Astrocyte of the cerebellum (primary cell): ENCODE results near the gene DOHH.

Source experiments
- DNase-seq: peaks from one replicate; pipeline ENCODE4 v3.0.0-alpha.2; 2011; ENCODE audit warnings: low read depth
- H3K4me3 ChIP-seq: 2 replicates; pipeline ENCODE4 v1.5.1; 2011; ENCODE audit warnings: mild to moderate bottlenecking, low read depth, low read length, moderate library complexity
- in situ Hi-C: cut with HindIII; loops from 2 replicates; pipeline ENCODE4 v1.10.0; 2017; ENCODE audit warnings: low sequenced_read_pairs
- TF ChIP-seq, protein P1 (sequence below): IDR thresholded peaks from 2 replicates; pipeline ENCODE4 v1.5.1; 2012; ENCODE audit warnings: low read length, low read depth, moderate library complexity, mild to moderate bottlenecking; ENCODE audit errors: missing control alignments

DOHH gene

DNA sequence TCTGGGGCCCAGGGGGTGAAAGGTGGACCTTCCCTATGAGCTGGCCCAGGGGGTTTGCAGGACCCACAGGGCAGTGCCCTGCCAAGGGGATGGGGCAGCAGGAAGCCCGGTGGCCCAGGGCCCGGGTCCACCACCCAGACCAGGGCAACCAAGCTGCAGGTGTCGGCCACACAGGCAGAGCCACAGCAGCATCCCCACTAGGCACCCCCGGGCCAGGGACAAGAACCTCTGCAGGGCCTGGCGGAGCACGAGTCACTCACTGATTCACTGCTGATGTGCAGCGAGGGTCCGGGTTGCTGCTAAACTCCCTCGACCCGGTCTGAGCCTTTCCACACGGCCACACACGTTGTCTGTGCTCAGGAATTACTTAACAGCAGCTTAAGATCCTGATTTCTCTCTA is 14.5 kb upstream of the DOHH start:
- H3K4me3 ChIP-seq = no peak overlapping the region
- in situ Hi-C loops = no loop called here
- TF ChIP-seq, protein P1, sequence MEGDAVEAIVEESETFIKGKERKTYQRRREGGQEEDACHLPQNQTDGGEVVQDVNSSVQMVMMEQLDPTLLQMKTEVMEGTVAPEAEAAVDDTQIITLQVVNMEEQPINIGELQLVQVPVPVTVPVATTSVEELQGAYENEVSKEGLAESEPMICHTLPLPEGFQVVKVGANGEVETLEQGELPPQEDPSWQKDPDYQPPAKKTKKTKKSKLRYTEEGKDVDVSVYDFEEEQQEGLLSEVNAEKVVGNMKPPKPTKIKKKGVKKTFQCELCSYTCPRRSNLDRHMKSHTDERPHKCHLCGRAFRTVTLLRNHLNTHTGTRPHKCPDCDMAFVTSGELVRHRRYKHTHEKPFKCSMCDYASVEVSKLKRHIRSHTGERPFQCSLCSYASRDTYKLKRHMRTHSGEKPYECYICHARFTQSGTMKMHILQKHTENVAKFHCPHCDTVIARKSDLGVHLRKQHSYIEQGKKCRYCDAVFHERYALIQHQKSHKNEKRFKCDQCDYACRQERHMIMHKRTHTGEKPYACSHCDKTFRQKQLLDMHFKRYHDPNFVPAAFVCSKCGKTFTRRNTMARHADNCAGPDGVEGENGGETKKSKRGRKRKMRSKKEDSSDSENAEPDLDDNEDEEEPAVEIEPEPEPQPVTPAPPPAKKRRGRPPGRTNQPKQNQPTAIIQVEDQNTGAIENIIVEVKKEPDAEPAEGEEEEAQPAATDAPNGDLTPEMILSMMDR = no peak
- DNase-seq = no peak

DNA sequence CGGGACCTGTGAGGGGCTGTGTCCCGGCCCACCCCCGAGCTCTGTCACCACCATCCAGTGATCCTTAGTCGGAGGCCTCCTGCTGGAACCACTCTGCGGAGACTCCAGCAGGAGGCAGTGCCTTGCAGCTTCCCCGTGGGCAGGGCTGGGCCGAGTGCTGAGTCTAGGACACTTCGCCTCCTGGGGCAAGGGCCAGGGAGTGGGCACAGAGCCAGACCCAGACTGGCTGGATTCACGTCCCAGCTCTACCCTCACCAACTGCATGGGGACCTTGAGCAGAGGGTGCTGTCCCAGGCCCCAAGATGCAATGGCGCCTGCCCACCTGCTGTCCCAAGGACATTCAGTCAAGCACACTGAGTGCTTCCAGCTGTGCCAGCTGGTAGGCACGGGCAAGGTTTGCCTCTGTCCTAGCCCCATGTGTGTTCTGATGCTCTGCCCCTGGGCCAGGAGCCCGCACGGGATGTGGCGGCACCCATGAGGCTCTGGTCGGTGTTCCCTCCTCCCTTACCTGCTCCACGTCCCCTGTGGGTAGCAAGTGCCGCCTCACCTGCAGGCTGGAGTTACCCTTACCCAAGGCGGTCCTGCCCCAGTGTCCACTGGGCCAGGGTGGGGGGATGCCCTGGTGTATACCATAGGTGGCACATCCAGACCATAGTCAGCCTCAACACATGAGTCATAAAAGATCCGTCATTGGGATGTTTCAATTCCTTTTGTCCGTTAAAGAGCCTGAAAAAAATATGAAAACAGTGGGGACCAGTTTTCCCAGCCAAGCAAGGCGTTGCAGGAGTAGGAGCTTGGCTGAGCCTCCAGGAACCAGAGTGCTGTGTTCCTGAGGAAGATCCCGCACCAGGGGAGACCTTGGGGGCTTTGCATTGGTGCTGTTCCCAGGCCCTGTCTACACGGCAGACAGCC is 13.0 kb upstream of the DOHH start:
- in situ Hi-C loops = no loop called here
- no peak overlapping the region for H3K4me3 ChIP-seq
- DNase-seq = no peak

DNA sequence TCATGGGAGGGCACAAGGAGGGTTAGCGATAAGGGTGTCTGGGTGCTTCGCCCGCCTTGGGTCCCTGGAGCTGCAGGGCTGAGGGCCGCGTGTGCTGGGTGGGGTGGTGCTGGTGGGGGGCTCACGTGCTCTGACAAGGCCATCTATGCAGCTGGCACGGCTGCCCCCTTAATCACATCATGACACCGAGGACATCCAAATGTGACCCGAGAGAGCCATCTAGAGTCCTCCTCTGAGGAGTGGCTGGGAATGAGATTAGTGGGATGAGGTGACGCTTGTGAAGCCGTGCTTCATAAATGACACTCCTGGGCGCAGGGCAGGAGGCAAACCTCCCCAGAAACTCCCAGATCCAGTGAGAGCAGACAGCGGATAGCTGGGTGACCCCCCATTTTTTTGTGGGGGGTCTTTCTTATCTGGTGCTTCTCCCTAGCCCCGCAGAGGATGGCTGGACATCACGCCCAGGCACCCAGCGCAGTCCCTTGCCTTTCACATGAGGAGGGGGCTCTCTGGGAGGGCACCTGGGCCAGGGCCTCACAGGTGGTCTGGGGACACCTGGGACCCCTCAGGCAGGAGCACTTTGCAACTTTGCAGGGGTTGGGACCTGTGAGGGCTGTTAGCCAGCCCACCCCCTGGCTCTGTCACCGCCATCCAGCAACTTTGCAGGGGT is 12.2 kb upstream of the DOHH start:
- in situ Hi-C loops = no loop called here
- TF ChIP-seq, protein P1 = no peak

More for the DNA sequence above, 13.0 kb upstream of the DOHH start:
- TF ChIP-seq, protein P1 = no peak

DNA sequence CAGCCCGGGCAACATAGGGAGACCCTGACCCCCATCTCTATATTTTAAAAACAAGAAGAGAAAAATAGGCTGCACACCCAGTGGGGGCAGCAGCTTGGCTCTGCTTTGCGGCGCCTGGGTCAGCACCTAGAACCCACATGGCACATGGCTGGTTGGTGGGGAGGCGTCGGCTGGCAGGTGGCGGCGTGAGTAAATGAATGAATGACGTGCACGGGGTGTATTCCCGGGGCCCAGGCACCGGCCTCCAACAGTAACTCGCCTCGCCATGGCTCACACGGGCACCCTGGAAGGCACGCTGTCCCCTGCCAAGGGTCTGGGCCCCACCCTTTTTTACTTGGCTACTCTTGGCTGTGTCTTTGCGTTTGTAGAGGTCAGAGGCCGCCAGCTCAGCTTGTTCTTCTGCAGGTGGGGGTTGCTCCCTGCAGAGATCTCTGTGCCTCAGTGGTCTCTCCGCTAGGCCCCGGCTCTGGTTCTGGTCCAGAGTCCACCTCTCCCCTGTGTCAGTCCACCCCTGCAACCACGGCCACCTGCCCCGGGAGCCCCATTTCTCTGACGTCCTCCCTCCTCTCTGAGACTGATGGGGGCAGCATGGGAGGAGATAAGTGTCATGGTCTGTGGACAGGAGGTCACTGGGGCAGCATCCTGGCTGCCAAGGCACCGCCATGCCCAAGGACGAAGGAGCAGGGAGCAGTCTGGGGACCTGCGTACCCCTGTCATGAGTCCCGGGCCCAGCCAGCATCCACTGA is 11.2 kb upstream of the DOHH start:
- in situ Hi-C loops = no loop called here
- no peak overlapping the region for H3K4me3 ChIP-seq
- TF ChIP-seq, protein P1 = no peak
- DNase-seq = no peak

More for the DNA sequence above, 12.2 kb upstream of the DOHH start:
- no peak for DNase-seq
- no peak overlapping the region for H3K4me3 ChIP-seq

DNA sequence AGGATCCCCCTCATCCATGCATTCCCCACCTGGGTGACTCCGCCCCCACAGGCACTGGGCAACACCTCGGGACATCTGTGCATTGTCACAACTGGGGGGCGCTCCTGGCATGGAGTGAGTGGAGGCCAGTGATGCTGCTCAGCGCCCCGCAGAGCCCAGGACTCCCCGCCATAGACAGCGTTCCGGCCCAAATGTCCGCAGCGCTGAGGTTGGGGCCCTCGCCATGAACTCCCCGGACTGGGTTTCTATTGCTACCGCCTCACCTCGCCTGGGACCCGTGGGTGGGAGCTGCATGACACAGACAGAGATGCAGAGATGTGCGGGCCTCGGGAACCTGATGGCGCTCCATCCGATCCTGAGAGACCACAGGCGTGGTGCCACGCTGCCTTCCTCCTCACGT is 10.3 kb upstream of the DOHH start:
- TF ChIP-seq, protein P1 = no peak
- in situ Hi-C loops = no loop called here
- H3K4me3 ChIP-seq = no peak overlapping the region
- DNase-seq = no peak

DNA sequence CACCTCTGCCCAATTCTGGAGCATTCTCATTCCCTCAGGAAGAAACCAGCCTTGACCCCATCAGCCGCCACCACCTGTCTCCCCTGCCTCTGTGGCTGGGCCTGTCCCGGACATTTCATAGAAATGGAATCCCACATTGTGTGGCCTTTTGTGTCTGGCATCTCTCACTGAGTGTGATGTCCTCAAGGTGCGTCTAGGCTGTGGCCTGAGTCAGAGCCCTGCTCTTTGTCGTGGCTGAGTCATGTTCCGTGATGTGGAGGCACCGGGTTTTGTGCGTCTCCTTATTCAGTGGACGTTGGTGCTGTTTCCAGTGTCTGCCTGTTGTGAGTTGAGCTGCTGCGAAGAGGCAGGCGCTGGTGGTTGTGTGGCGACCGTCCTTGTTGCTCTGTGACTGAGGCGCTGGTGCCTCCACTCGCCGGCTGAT is 9.1 kb upstream of the DOHH start:
- no peak overlapping the region for H3K4me3 ChIP-seq
- in situ Hi-C loops = no loop called here
- TF ChIP-seq, protein P1 = no peak
- DNase-seq = no peak
